Coronary artery (tissue), 2 donors: ENCODE measurements around the gene FADS3.

ENCODE experiments used
- DNase-seq: peaks from one replicate; pipeline ENCODE4 v3.0.0-alpha.2; 2017; ENCODE audit warnings: low spot score
- H3K27ac ChIP-seq, 2 donors: fragments of 200-600 bp; sonication (generic); one replicate each; pipeline ENCODE4 v1.5.1; 2016 to 2019
- H3K4me3 ChIP-seq: fragments of 200-600 bp; sonication (generic); 2 replicates; pipeline ENCODE4 v1.5.1; 2016; ENCODE audit warnings: mild to moderate bottlenecking, moderate library complexity
- CTCF ChIP-seq: fragments of 200-600 bp; sonication (generic); IDR thresholded peaks from one replicate; pipeline ENCODE4 v1.5.1; 2019; ENCODE audit warnings: antibody characterized with exemption

The FADS3 gene

GRCh38 chr11:61898247-61898582 lies 6.9 kb upstream of the FADS3 start:
- DNase-seq, result no peak
- no peak for TF ChIP-seq CTCF
- H3K27ac ChIP-seq, result peak overlapping the region in 1 of 2 donors; percentile 68
- H3K4me3 ChIP-seq, result no peak overlapping the region

- DNase-seq, result no peak
- TF ChIP-seq CTCF, result peak; percentile 93
- peak overlapping the region; percentile 16 to 68 for H3K27ac ChIP-seq
- no peak overlapping the region for H3K4me3 ChIP-seq
Measured at GRCh38 chr11:61897387-61898246, 6.3 kb upstream of the FADS3 start.

- Histone ChIP-seq H3K27ac (peak overlapping the region; percentile 16 to 68), H3K4me3 (no peak overlapping the region)
- TF ChIP-seq CTCF, result no peak
- DNase-seq, result no peak
Measured at GRCh38 chr11:61896665-61897386, 5.5 kb upstream of the FADS3 start.

DNA sequence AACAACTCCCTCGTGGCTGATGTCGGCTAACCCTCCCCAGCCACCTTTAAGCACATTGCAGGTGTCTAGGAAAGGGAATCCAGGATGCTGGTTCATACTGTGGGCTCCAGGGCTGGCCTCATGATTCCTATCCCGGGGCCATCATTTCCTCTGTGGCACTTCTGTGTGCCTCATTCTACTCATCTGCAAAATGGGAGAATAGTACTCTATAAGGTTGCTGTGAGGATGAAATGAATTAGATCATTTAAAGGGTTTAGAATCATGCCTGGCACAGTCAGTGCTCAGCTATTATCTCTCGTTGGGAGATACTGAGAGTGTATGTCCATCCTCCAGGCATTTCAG lies 4.3 kb upstream of the FADS3 start:
- no peak overlapping the region for H3K4me3 ChIP-seq
- H3K27ac ChIP-seq, result no peak overlapping the region
- no peak for DNase-seq
- no peak for TF ChIP-seq CTCF

- Histone ChIP-seq H3K4me3 (no peak overlapping the region), H3K27ac (no peak overlapping the region)
- TF ChIP-seq CTCF, result no peak
- no peak for DNase-seq
Measured at GRCh38 chr11:61895046-61895717, 3.8 kb upstream of the FADS3 start.

GRCh38 chr11:61893981-61894380 lies 2.6 kb upstream of the FADS3 start:
- Histone ChIP-seq H3K4me3 (no peak overlapping the region), H3K27ac (peak overlapping the region; percentile 41 to 73)
- TF ChIP-seq CTCF, result no peak
- no peak for DNase-seq

- Histone ChIP-seq H3K4me3 (peak overlapping the region; percentile 99), H3K27ac (peak overlapping the region; percentile 84 to 100)
- no peak for DNase-seq
- TF ChIP-seq CTCF, result no peak
Measured at GRCh38 chr11:61892085-61892370, 683 bp upstream of the FADS3 start.
